NOMO-1 treated with DMSO at 0.1 percent for 48 hours (cell line): ENCODE measurements around the gene RBM33.
"Not testable (repeated sequence)": the region's sequence is repeated elsewhere in the genome, so short reads cannot be mapped to it uniquely, and the experiment has no call there.

ENCODE experiments used
- DNase-seq: peaks from one replicate; lab custom pipeline; 2025; ENCODE audit not compliant: unreplicated experiment; lab: John Stamatoyannopoulos, UW

Gene RBM33

GRCh38 chr7:155662343-155663043 is 18.0 kb downstream of the RBM33 start:
- DNase-seq = no peak

- no peak for DNase-seq
Measured at GRCh38 chr7:155663937-155664336, 19.5 kb downstream of the RBM33 start.

GRCh38 chr7:155665079-155665956 is 20.9 kb downstream of the RBM33 start:
- DNase-seq = no peak

DNA sequence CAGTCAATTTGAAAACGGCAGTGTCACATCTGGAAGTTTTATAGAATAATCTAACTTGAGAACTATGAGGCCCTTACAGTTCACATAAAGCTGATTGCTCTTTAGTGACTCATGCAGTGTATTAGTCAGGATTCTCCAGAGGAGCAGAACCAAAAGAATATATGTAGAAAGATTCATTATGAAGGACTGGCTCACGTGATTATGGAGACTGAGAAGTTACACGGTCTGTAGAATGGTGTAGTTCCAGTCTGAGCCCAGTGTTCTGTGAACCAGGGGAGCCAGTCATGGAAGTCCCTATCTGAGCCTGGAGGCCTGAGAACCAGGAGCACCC is 21.5 kb downstream of the RBM33 start:
- peak; percentile 11 for DNase-seq

DNA sequence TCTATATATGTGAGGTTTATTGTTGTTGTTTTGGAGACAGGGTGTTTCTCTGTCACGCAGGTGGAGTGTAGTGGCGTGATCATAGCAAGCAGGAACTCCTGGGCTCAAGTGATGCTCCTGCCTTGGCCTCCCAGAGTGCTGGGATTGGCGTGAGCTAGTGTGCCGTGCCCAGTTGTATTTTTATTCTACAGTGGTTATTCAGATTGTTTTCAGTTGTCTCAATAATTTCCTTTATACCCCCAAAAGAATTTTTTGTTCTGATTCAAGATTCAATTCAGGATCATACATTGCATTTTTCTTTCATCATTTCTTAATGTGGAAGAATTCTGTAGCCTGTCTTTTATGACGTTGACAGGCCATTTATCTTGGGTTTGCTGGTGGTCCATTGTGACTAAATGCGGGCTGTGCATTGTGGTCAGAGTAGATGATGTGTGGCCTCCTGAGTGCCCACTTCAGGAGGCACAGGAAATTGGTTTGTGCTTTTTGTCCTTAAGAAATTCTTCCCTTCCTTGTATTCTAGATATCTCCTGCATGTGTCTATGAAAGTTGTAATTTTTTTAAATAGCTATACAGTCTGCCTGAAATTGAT is 22.9 kb downstream of the RBM33 start:
- DNase-seq = no peak

GRCh38 chr7:155669717-155670505 is 25.4 kb downstream of the RBM33 start:
- no peak for DNase-seq

- no peak for DNase-seq
Measured at GRCh38 chr7:155670521-155670920, 26.1 kb downstream of the RBM33 start.

DNA sequence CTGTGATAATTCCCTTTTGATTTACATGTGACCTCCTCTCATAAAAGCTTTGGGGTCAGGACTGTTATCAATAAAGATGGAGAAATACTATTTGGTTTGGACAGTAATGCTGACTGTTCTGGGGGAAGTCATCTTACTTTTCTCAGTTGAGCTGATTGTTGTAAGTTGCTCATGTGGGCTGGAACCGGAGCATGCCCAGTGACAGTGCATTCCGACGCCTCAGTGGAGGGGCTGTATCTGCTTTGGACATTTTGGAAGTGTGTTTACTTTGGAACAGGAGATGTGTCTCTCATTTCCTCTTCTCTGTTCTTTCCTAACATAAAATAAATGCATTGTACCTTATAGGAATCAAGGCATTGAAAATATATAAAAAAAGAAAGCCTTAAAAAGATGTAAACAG is 30.1 kb downstream of the RBM33 start:
- no peak for DNase-seq

DNA sequence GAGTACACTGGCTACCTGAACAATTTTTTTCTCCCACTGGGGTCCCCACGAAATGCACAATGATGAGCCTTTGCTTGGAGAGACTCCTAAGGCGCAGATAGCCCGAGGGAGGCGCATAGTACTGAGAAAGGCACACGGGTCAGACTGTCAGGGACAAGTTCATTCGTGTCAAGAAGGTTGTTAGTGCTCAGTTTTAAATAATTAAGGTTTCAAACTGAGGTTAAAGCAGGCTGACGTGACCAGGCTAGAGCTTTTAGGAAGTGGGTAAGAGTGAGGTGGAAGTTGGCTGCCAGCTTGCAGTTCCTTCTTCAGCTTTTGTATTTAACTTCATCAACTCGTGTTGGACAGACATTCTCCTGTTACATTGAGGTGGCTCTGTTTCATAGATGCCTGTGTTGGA is 31.6 kb downstream of the RBM33 start:
- DNase-seq = peak; percentile 74

- DNase-seq = no peak
Measured at GRCh38 chr7:155677688-155678087, 33.2 kb downstream of the RBM33 start.

DNA sequence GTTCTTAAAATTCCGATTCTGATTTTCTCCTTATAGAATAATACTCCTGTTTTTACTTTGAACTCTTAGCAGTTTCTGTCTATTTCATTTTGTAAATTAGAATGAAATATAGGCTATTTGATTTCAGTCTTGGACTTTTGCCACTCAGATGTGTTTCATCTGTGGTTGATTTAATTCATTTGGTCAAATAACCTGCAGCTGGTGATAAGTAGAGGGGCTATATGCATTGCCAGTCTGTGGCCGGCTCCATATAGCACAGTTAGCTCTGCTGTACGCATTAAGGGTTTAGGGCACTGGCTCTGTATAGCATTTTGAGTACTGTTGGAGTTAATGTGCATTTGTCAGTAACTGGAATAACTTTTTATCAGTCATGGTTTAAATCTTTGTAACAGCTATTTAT is 35.7 kb downstream of the RBM33 start:
- DNase-seq = no peak

DNA sequence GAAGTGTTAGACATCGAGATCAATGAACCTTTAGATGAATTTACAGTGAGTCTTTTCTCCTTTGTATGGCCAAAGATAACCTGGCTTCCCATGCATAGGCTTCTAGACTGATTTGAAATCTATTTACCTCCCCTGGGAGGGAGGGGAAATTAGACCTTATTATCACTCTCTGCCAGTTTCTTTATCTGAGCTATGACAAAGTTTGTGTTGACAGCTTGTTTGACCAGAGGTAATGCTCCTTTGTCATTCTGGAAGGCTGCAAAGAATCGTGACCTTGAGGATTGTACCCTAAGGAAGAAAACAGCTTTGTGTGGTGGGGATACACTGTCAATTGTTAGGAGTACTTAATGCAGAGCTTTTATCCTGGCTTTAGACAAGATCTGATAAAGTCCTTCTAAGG is 36.4 kb downstream of the RBM33 start:
- no peak for DNase-seq

DNA sequence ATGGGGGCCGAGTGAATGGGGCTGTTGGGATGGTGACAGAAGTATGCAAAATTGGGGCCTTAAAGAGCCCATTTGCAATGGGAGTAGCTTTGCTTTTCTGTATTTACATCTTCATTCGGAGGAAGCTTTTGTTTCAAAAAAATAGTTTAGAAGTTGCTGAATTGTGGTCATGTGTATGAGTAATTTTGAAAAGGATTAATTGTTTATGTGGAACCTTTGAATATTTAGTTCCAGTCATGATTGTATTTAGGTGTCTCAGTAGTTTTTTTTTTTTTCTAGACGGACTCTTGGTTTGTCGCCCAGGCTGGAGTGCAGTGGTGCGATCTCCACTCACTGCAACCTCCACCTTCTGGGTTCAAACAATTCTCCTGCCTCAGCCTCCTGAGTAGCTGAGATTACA is 37.2 kb downstream of the RBM33 start:
- DNase-seq = no peak

- DNase-seq = no peak
Measured at GRCh38 chr7:155682484-155682883, 38.0 kb downstream of the RBM33 start.

GRCh38 chr7:155683098-155683497 is 38.6 kb downstream of the RBM33 start:
- DNase-seq = no peak

DNA sequence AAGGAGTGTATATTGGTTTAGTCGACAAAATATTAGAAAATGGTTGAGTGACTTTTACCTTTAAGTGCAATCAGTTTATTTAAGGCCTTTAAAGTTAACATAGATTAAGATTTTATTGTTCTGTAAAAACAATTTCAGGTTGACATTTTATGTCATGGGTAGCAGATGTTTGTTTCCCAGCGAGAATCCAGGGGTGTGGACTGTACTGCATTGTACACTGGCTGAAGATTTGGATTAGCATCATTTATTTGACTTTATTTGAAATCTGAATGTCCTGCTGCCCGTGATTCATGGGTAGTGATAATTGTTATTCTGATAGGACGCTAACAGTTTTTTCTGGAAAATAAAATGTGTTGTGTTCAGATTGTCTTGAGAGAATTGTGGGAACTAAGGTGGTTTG is 39.3 kb downstream of the RBM33 start:
- no peak for DNase-seq

GRCh38 chr7:155684543-155684942 is 40.1 kb downstream of the RBM33 start:
- DNase-seq = no peak

DNA sequence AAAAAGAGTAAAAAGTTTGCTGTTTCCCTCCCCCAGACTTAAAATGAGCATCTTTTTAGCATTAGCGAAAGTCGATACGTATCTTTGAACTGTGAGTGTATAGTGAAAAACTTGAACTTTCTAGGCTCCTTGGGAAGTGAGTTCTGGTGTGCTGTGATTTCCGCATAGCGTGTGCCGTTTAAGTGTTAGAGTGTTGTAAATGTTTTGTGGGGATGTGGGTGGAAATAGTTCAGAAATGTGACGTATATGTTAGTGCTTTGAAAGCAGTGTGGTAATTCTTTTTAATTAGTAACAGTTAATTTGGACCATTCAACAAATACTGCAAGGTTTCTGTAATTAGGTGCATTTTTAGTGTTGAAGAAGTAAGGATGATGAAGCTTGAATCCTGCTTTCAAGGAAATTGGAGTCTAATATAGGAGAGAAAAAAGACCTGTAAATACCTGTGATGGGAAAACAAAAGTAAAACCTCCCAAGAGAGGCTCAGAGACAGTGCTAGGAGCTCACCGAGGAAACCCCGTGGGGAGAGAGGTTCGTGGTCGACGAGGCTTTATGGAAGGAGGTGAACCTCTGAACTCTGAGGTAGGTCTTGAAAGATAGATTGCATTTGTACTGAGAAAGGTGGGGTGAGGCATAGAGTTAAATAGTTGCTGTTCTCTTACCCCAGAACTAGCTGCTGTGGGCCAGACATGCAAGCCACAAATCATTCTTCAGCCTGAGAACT is 40.8 kb downstream of the RBM33 start:
- DNase-seq = no peak

DNA sequence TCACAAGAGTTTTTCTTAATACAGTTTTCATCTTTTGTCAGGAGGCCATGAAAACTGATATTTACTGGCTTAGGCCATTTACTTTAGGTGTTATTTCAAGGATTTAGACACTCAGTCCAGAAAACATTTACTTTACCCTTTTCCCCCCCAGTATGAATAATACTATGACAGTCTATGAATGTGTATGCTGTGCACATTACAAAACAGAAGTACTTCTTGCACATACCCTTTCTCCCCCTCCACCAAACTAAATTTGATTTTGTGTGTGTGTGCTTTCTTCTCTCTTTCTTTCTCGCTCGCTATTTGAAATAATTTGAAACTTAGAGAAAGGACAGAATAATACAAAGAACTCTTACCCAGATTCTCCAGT is 41.3 kb downstream of the RBM33 start:
- DNase-seq = no peak

DNA sequence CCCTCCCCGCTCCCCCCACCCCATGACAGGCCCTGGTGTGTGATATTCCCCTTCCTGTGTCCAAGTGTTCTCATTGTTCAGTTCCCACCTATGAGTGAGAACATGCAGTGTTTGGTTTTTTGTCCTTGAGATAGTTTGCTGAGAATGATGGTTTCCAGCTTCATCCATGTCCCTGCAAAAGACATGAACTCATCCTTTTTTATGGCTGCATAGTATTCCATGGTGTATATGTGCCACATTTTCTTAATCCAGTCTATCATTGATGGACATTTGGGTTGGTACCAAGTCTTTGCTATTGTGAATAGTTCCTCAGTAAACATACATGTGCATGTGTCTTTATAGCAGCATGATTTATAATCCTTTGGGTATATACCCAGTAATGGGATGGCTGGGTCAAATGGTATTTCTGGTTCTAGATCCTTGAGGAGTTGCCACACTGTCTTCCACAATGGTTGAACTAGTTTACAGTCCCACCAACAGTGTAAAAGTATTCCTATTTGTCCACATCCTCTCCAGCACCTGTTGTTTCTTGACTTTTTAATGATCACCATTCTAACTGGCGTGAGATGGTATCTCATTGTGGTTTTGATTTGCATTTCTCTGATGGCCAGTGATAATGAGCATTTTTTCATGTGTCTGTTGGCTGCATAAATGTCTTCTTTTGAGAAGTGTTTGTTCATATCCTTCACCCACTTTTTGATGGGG is 42.3 kb downstream of the RBM33 start:
- not testable (repeated sequence) for DNase-seq
